GM10266 (cell line): ENCODE measurements around the gene LMX1B.

Experiments used
- DNase-seq: peaks from one replicate; pipeline ENCODE4 v3.0.0; 2012; ENCODE audit errors: extremely low spot score
- CTCF ChIP-seq: IDR thresholded peaks from 2 replicates; pipeline ENCODE4 v1.5.1; 2012; ENCODE audit warnings: mild to moderate bottlenecking, low read depth; ENCODE audit not compliant: control insufficient read depth, insufficient read depth; ENCODE audit errors: missing control alignments

The LMX1B gene

DNA sequence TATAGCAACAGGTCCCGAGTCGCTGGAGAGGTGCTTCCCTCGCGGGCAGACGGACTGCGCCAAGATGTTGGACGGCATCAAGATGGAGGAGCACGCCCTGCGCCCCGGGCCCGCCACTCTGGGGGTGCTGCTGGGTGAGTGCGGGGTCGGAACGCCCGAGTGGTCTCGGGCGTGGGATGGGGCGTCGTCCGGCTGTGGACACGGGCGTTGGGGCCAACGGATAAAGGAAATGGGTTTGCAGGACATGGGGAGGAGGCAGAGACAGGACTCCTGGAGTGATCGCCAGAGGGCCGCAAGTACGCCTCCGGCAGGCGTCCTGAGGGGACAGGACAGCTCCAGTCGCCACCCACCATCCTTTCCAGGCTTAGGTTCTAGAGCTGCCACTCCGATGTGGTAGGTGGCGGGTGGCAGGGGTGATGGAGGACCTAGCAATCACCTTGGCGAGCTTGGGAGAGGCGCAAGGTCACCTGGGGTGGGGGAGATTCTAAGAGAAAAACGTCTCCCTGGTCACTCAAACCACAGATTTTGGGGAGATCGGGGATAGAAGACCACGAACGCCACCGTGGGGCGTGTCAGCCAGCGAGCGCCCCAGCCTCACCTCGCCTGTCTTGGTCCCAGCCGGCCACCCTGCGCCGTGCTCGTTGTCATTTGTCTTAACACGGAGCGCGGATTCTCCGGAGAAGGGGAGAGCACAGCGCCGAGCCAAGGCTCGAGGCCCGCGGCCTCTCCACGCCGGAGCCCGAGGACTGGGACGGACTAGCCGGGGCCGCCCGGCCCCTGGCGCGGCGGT is 922 bp downstream of the LMX1B start:
- DNase-seq: peak; percentile 55
- TF ChIP-seq CTCF: no peak

DNA sequence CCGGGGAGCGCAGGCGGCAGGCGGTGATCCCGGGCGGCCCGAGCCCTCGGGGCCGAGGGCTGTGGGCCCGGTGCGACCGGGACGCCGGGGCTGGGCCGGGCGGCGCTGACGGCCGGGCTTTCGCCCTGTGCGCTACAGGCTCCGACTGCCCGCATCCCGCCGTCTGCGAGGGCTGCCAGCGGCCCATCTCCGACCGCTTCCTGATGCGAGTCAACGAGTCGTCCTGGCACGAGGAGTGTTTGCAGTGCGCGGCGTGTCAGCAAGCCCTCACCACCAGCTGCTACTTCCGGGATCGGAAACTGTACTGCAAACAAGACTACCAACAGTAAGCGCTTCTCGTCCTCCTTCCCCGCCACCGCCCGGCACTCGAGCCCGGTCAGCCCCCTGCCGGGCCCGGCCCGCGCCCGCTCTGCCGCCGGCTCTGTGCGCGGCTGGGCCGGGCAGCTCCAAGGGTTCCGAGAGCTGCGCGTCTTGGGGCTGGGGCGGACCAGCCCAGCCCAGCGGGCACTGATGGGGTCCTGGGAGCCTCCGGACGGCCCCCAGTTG is 1.6 kb downstream of the LMX1B start:
- no peak for TF ChIP-seq CTCF
- peak; percentile 55 for DNase-seq

- TF ChIP-seq CTCF: no peak
- peak; percentile 35 for DNase-seq
Observed at GRCh38 chr9:126615791-126616447, 2.2 kb downstream of the LMX1B start.

DNA sequence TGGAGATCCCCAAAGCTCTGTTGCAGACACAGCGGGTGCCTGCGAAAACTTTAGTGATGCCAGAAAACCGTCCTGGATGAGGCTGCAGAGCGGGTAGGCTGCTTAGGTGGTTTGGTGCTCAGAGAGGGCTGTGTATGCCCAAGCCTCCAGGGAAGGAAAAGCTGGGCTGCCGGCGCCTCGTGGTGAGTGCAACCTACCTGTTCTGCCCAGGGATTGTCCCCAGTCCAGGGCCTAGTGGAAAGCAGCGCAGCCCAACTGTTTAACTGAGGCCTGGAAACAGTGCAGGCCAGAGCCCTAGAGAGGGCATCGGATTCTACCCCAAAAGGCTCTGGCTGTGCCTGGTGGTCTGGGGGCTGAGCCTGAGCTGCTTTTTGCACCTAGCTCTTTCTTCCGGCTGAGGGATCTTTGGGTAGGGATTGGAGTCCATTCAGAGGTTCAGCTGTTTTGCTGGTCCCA is 2.8 kb downstream of the LMX1B start:
- peak; percentile 34 for DNase-seq
- TF ChIP-seq CTCF: no peak

DNA sequence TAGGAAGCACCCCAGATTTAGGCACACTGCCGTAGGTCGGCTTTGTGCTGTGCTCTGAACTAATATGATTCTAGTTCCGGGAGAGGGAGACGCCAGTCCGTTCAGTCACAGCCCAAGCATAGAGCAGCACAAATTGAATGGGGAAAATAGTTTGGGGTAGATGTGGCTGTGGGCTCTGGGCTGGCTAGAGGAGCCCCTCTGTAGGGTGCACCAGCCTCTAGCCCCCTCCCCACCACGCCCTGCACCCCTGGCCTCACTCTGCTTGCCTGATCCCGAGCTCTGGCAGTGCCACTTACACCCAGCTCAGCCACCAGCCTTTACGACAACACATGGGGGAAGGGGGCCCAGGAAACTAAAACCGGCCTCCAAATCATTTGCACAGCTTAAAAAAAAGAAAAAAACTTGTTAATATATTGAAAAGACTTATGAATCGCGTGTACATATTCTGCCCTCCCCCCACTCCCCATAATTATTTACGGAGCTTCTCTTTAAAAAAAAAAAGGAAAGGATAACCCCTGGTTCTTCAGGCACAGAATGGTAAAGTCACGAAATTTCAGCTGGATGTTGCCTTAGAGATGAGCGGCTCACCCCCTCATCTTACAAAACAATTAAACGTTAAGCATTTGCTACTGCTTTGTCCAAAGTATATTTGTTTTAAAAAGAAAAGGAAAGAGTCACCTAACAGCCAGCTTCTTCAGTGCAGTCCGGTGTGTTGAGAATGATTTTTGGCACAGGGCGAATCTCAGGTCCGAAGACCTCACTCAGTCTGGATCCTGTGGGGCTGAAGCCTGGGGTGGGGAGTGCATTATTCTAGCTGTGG is 3.5 kb downstream of the LMX1B start:
- no peak for DNase-seq
- no peak for TF ChIP-seq CTCF

DNA sequence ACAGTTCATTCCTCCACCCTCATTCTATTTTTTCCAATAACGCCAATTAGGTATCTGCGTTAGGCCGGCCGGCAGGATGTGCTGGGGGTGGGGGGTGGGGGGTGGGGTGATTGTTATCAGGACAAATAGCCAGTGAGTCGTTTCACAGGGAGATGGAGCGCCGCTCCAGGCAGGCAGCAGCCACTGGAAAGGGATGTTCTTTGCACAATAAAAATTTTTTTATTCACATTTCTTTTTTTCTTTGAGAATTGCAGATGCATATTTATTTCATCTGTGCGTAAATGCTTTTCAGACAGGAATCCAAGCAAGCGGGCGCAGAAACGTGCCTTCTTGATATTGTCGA is 4.1 kb downstream of the LMX1B start:
- no peak for TF ChIP-seq CTCF
- no peak for DNase-seq

DNA sequence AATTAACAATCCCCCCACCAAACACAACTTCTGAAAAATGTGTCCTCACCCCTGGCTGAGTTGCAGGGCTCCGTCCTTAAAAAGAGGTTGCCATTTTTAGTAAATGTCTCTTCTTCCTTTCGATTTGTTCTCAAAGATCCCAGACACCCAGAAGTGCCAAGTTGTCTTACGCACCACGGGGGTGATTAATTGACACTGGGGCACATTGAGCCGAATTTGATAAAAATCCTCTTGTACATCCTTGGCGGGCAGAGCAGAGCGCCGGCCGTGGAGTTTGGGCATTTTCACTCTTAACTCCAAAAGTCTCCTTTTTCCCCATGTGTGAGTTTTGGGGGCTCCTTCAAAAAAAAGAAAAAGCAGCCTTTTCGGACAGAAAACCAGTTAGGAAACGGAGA is 4.5 kb downstream of the LMX1B start:
- DNase-seq: no peak
- TF ChIP-seq CTCF: no peak
